Measurements from ENCODE around the gene CATSPERZ. TPM values are rescaled to one million over a fixed set of nuclear protein-coding genes. Genes with fewer than 3 reads are reported as not detected.

Gene CATSPERZ
- total and polyA plus RNA-seq, 7 donors: 1.1 to 1.4 TPM; not detected in 5

DNA sequence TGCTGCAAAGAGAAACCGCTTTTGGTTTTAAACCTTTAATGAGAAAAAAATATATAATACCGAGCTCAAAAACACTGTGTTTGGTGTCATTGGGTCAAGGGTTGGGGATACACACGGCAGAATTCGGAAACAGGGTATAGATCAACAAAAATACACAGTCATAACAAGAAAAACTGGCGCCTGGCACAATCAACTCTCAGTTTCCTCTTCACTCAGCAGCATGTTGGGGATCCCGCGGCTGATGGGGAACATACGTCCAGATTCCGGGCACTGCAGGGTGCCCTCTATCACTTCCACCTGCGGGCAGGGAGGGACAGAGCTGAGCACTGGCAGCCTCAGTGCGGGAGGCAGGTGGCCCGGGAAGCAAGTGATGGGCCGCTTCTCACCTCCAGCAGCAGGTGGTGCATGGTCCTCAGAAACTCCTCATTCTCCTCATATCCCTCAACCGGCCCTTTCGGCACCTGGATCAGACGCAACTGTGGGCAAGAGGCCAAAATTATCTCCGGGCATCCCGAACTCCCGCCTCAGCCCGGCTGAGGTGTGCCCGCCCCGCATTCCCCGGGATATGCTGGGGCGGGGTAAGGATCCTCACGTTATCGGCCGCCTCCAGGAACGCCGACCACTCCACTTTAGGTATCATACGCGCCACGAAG is 16.6 kb downstream of the CATSPERZ start:
- Histone ChIP-seq H3K4me1 (peaks cover 0 to 24% (median 22%) of the 10 kb centered on the region in 4 donors), H3K36me3 (peaks cover 10 to 39% (median 17%) of the 10 kb centered on the region in 4 donors), H3K27me3 (no peaks in the 10 kb centered on the region), H3K9me3 (no peaks in the 10 kb centered on the region), H3K4me3 (peak overlapping the region; percentile 83 to 98 (median 86)), H3K27ac (peak overlapping the region; percentile 98 to 99 (median 98))
- no peak for DNase-seq
- TF ChIP-seq POLR2AphosphoS5 (IDR thresholded peaks at IDR 0.05) (no peak), EP300 (IDR thresholded peaks at IDR 0.05) (peak in 1 of 4 donors; percentile 22)
- intact Hi-C loops (cut with DNase I): no loop called here
- 2 to 6% methylated on average over 32 of the region's 32 CpGs for WGBS, 2 donors

DNA sequence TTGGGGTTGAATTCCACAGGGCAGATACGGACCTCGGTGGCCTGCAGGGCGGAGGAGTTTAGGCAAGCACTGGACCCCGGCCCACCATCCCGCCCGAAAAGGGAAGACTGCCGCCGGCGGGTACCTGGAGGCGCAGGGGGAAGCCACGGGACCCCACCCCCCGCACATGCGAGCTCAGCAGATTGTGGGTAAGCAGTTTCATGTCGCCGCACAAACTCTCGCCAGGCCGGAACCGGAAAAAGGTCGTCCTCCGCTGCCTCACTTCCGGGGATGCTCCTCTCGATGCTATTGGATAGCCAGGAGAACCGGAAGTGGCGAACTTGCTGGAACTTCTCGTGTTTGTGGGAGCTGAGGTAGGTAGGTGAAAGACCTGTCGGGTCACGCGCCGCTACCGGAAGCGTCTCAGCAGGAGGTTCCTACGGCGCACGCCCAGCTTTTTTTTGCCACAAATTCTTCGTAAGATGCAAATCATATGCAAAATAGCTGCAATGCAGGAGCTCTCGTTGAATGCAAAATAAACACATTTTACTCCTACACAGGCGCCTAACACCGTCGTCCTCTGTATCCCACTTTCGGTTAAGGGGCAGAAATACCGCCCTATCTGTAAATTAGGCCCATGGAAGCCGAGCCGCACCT is 17.3 kb downstream of the CATSPERZ start, which contains the start of gene TRMT112:
Gene TRMT112, minus strand, starts transcription at position 235 of the 636 bp plus-strand sequence. Its CDS starts 33 bp downstream, at position 202.
- TF ChIP-seq POLR2AphosphoS5 (IDR thresholded peaks at IDR 0.05) (peak; percentile 93 to 97 (median 96)), POLR2A (IDR thresholded peaks at IDR 0.05) (peak; percentile 86 to 89), EP300 (IDR thresholded peaks at IDR 0.05) (peak in 1 of 4 donors; percentile 46)
- TF ChIP-seq, protein P1, sequence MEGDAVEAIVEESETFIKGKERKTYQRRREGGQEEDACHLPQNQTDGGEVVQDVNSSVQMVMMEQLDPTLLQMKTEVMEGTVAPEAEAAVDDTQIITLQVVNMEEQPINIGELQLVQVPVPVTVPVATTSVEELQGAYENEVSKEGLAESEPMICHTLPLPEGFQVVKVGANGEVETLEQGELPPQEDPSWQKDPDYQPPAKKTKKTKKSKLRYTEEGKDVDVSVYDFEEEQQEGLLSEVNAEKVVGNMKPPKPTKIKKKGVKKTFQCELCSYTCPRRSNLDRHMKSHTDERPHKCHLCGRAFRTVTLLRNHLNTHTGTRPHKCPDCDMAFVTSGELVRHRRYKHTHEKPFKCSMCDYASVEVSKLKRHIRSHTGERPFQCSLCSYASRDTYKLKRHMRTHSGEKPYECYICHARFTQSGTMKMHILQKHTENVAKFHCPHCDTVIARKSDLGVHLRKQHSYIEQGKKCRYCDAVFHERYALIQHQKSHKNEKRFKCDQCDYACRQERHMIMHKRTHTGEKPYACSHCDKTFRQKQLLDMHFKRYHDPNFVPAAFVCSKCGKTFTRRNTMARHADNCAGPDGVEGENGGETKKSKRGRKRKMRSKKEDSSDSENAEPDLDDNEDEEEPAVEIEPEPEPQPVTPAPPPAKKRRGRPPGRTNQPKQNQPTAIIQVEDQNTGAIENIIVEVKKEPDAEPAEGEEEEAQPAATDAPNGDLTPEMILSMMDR (IDR thresholded peaks at IDR 0.05): no peak
- Histone ChIP-seq H3K27me3 (no peaks in the 10 kb centered on the region), H3K4me1 (peaks cover 0 to 24% (median 22%) of the 10 kb centered on the region in 4 donors), H3K4me3 (peak within 1 kb of the TSS; percentile 83 to 98 (median 86)), H3K9me3 (no peaks in the 10 kb centered on the region), H3K27ac (peak within 1 kb of the TSS; percentile 98 to 99 (median 98)), H3K36me3 (peaks cover 10 to 45% (median 17%) of the 10 kb centered on the region in 4 donors)
- DNase-seq: peak; percentile 99
- intact Hi-C loops (cut with DNase I): no loop called here
- whole genome bisulfite sequencing, 2 donors: 0% methylated on average over 43 of the region's 43 CpGs

DNA sequence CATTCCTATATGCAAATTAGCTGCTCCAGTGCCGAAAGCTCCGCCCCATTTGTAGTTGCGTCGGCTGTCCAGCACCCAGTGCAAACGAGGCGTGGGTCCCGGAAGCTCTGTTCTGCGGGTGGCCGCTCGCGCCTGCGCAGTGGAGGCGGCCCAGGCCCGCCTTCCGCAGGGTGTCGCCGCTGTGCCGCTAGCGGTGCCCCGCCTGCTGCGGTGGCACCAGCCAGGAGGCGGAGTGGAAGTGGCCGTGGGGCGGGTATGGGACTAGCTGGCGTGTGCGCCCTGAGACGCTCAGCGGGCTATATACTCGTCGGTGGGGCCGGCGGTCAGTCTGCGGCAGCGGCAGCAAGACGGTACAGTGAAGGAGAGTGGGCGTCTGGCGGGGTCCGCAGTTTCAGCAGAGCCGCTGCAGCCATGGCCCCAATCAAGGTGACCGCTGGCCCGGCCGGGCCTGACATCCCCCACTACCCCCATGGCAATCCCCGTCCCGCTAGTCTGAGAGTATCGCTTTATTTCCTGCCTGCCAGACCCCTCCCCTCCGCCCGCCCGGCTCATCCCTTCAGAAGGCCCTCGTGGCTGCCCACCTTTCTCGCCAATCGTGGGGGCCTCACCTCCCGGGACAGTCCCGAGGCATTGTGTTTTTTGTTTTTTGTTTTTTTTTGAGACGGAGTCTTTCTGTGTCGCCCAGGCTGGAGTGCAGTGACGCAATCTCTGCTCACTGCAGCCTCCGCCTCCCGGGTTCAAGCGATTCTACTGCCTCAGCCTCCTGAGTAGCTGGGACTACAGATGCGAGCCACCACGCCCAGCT is 18.0 kb downstream of the CATSPERZ start, which contains the start of gene PRDX5:
Gene PRDX5, plus strand, starts transcription at position 161 of the 805 bp plus-strand sequence. Its CDS starts 95 bp downstream, at position 256.
- peaks cover 0 to 24% (median 22%) of the 10 kb centered on the region in 4 donors for H3K4me1 ChIP-seq
- TF ChIP-seq, protein P1 (IDR thresholded peaks at IDR 0.05): peak in 1 of 4 experiments; percentile 11
- TF ChIP-seq EP300 (IDR thresholded peaks at IDR 0.05): no peak
- peak; percentile 93 to 97 (median 96) for TF ChIP-seq POLR2AphosphoS5 (IDR thresholded peaks at IDR 0.05)
- TF ChIP-seq POLR2A (IDR thresholded peaks at IDR 0.05): peak; percentile 87 to 94
- peak within 1 kb of the TSS; percentile 98 to 99 (median 98) for H3K27ac ChIP-seq
- H3K36me3 ChIP-seq: peaks cover 10 to 49% (median 17%) of the 10 kb centered on the region in 4 donors
- WGBS, 2 donors: 1% methylated on average over 61 of the region's 61 CpGs
- no peaks in the 10 kb centered on the region for H3K27me3 ChIP-seq
- peak; percentile 99 for DNase-seq
- H3K4me3 ChIP-seq: peak within 1 kb of the TSS; percentile 83 to 98 (median 86)
- intact Hi-C loops (cut with DNase I): loop anchor here (1.0 to 2.0 kb wide), 2 partner anchors 25 to 37 kb away; no protein-coding TSS in a partner anchor
- H3K9me3 ChIP-seq: no peaks in the 10 kb centered on the region

DNA sequence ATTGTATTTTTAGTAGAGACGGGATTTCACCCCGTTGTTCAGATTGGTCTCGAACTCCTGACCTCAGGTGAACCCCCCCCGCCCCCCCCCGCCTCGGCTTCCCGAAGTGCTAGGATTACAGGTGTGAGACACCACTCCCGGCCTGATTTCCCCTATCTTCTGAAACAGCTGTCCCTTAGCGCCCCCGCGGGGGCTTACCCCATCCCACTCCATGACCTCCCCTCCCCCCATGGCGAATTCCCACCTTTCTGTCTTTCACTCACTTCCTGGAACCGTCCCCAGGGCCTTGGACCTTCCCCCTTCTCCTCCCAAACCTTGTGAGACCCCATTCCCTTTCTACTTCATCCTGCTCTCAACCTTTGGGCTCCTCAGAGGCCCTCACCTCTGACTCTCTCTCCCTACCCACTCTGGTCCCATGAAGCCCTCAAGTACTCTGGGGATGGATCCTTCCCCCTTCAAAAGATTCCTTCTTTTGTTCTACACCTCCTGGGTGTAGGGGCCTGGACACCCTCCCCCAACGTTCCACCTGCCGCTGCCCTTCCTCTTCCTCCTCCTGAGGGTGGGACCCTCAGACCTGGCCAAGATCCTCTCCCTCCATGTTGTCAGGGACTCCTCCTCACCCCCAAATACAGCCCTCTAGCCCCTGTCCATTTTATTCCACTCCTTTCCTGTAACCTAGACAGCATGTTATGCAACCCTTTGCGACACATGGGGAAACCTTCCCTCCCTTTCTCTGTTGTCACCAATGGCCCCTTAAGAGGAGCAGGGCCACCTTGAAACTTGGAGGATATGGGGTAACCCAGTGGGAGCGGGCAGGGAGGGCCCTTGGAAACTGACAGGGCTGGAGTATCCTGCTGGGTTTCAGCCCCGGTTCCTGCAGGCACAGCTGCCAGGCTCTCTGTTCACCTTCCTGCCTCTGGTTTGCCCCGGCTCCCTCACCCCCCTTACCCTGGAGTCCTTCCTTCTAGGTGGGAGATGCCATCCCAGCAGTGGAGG is 18.9 kb downstream of the CATSPERZ start:
- 6 to 22% methylated on average over 19 of the region's 19 CpGs for WGBS, 2 donors
- peaks cover 10 to 46% (median 17%) of the 10 kb centered on the region in 4 donors for H3K36me3 ChIP-seq
- intact Hi-C loops (cut with DNase I): loop anchor here (1.0 to 2.0 kb wide), 2 partner anchors 24 to 36 kb away; no protein-coding TSS in a partner anchor

More for the DNA sequence above, 18.9 kb downstream of the CATSPERZ start:
- peaks cover 0 to 24% (median 22%) of the 10 kb centered on the region in 4 donors for H3K4me1 ChIP-seq
- peak; percentile 74 for DNase-seq
- H3K27me3 ChIP-seq: no peaks in the 10 kb centered on the region
- no peaks in the 10 kb centered on the region for H3K9me3 ChIP-seq
- peak overlapping the region; percentile 83 to 98 (median 86) for H3K4me3 ChIP-seq
- TF ChIP-seq POLR2AphosphoS5 (IDR thresholded peaks at IDR 0.05) (no peak), EP300 (IDR thresholded peaks at IDR 0.05) (no peak), POLR2A (IDR thresholded peaks at IDR 0.05) (no peak)
- TF ChIP-seq, protein P1 (IDR thresholded peaks at IDR 0.05): no peak
- H3K27ac ChIP-seq: peak overlapping the region; percentile 98 to 99 (median 98)
